Measurements from ENCODE around the gene KIF2C.

- TF ChIP-seq RAD21 (IDR thresholded peaks at IDR 0.05; ENCODE audit: low read depth): no peak
- no peak for TF ChIP-seq TAF1 (IDR thresholded peaks at IDR 0.05; ENCODE audit: low read depth)
- TF ChIP-seq TCF12 (IDR thresholded peaks at IDR 0.05; ENCODE audit: low read depth): no peak
Measured at GRCh38 chr1:44723064-44723463, 16.6 kb upstream of the KIF2C start.
